Activated T-helper 1 cell treated with anti-CD3 and anti-CD28 coated beads, Interleukin-12 subunit alpha, Interleukin-12 subunit beta, Interleukin-2, Interleukin-4 antibody, amounts not matched to agents 30 ng/mL and 10 ng/mL and 1 ng/mL, durations not matched to agents 14 hours and 24 hours and 36 hours (primary cell): Measurements from ENCODE around the gene C9orf50. TPM values are rescaled to one million over a fixed set of nuclear protein-coding genes. Genes with fewer than 3 reads are reported as not detected.

Source experiments
- DNase-seq: peaks from one replicate; pipeline ENCODE4 v3.0.0; 2021; ENCODE audit warnings: low spot score
- H3K27ac Mint-ChIP-seq: one replicate; pipeline ENCODE4 v1.8.0; 2021; ENCODE audit warnings: mild to moderate bottlenecking, mixed read lengths
- H3K27me3 Mint-ChIP-seq: one replicate; pipeline ENCODE4 v1.8.0; 2022; ENCODE audit warnings: mild to moderate bottlenecking, moderate library complexity, mixed read lengths; ENCODE audit not compliant: insufficient read depth
- H3K36me3 Mint-ChIP-seq: one replicate; pipeline ENCODE4 v1.8.0; 2021; ENCODE audit warnings: low read depth, mixed read lengths
- H3K4me1 Mint-ChIP-seq: one replicate; pipeline ENCODE4 v1.8.0; 2021; ENCODE audit warnings: low read depth, mixed read lengths
- H3K4me3 Mint-ChIP-seq: one replicate; pipeline ENCODE4 v1.8.0; 2021; ENCODE audit warnings: mild to moderate bottlenecking, moderate library complexity, mixed read lengths
- H3K9me3 Mint-ChIP-seq: one replicate; pipeline ENCODE4 v1.8.0; 2021; ENCODE audit warnings: mixed read lengths
- intact Hi-C: fragments of 100-400 bp; cut with micrococcal nuclease; formaldehyde crosslinking; loops from one replicate; pipeline ENCODE4 v1.15.1; 2024
- total RNA-seq: library from RNA; stranded (reverse); gene quantifications from 2 replicates; pipeline ENCODE4 v1.2.3, GENCODE V29; 2022

The C9orf50 gene
- total RNA-seq, 1 donor from 2014 or later = not detected

GRCh38 chr9:129655696-129656095 lies 34.8 kb upstream of the C9orf50 start:
- H3K9me3 Mint-ChIP-seq = no peaks in the 10 kb centered on the region
- intact Hi-C loops = no loop called here
- H3K27me3 Mint-ChIP-seq = peaks cover 3% of the 10 kb centered on the region
- H3K27ac Mint-ChIP-seq = no peak overlapping the region
- no peak for DNase-seq
- H3K4me1 Mint-ChIP-seq = no peaks in the 10 kb centered on the region
- H3K36me3 Mint-ChIP-seq = no peaks in the 10 kb centered on the region
- no peak overlapping the region for H3K4me3 Mint-ChIP-seq

- H3K27ac Mint-ChIP-seq = no peak overlapping the region
Measured at GRCh38 chr9:129655154-129655553, 34.3 kb upstream of the C9orf50 start.

GRCh38 chr9:129654554-129655040 lies 33.7 kb upstream of the C9orf50 start:
- Mint-ChIP-seq H3K27me3 (peaks cover 2% of the 10 kb centered on the region), H3K4me1 (no peaks in the 10 kb centered on the region), H3K9me3 (no peaks in the 10 kb centered on the region), H3K36me3 (no peaks in the 10 kb centered on the region), H3K4me3 (no peak overlapping the region), H3K27ac (no peak overlapping the region)
- no peak for DNase-seq
- intact Hi-C loops = no loop called here

More at GRCh38 chr9:129655154-129655553, 34.3 kb upstream of the C9orf50 start:
- Mint-ChIP-seq H3K4me1 (no peaks in the 10 kb centered on the region), H3K36me3 (no peaks in the 10 kb centered on the region), H3K4me3 (no peak overlapping the region), H3K9me3 (no peaks in the 10 kb centered on the region), H3K27me3 (peaks cover 2% of the 10 kb centered on the region)
- DNase-seq = no peak
- intact Hi-C loops = no loop called here

- peaks cover 2% of the 10 kb centered on the region for H3K27me3 Mint-ChIP-seq
- intact Hi-C loops = no loop called here
- no peaks in the 10 kb centered on the region for H3K36me3 Mint-ChIP-seq
- H3K4me1 Mint-ChIP-seq = no peaks in the 10 kb centered on the region
- H3K4me3 Mint-ChIP-seq = no peak overlapping the region
- no peak for DNase-seq
- no peak overlapping the region for H3K27ac Mint-ChIP-seq
- no peaks in the 10 kb centered on the region for H3K9me3 Mint-ChIP-seq
Measured at GRCh38 chr9:129653823-129654553, 33.1 kb upstream of the C9orf50 start.

- H3K36me3 Mint-ChIP-seq = no peaks in the 10 kb centered on the region
- no peak for DNase-seq
- peaks cover 4% of the 10 kb centered on the region for H3K27me3 Mint-ChIP-seq
- H3K27ac Mint-ChIP-seq = no peak overlapping the region
- no peaks in the 10 kb centered on the region for H3K9me3 Mint-ChIP-seq
- H3K4me1 Mint-ChIP-seq = no peaks in the 10 kb centered on the region
- H3K4me3 Mint-ChIP-seq = no peak overlapping the region
- intact Hi-C loops = no loop called here
Measured at GRCh38 chr9:129650680-129651235, 29.9 kb upstream of the C9orf50 start.

- no peak for DNase-seq
- Mint-ChIP-seq H3K4me1 (no peaks in the 10 kb centered on the region), H3K9me3 (no peaks in the 10 kb centered on the region), H3K27me3 (peaks cover 4% of the 10 kb centered on the region), H3K4me3 (no peak overlapping the region), H3K27ac (no peak overlapping the region), H3K36me3 (no peaks in the 10 kb centered on the region)
- intact Hi-C loops = no loop called here
Measured at GRCh38 chr9:129649726-129650679, 29.1 kb upstream of the C9orf50 start.

- Mint-ChIP-seq H3K36me3 (no peaks in the 10 kb centered on the region), H3K27ac (no peak overlapping the region), H3K27me3 (peaks cover 3% of the 10 kb centered on the region), H3K4me1 (no peaks in the 10 kb centered on the region), H3K4me3 (no peak overlapping the region), H3K9me3 (no peaks in the 10 kb centered on the region)
- intact Hi-C loops = no loop called here
- DNase-seq = no peak
Measured at GRCh38 chr9:129648764-129649115, 27.8 kb upstream of the C9orf50 start.

- H3K9me3 Mint-ChIP-seq = no peaks in the 10 kb centered on the region
- no peaks in the 10 kb centered on the region for H3K36me3 Mint-ChIP-seq
- no peaks in the 10 kb centered on the region for H3K4me1 Mint-ChIP-seq
- H3K27me3 Mint-ChIP-seq = peaks cover 2% of the 10 kb centered on the region
- H3K27ac Mint-ChIP-seq = no peak overlapping the region
- intact Hi-C loops = no loop called here
- H3K4me3 Mint-ChIP-seq = no peak overlapping the region
- no peak for DNase-seq
Measured at GRCh38 chr9:129648092-129648763, 27.3 kb upstream of the C9orf50 start.

- Mint-ChIP-seq H3K4me3 (no peak overlapping the region), H3K4me1 (no peaks in the 10 kb centered on the region), H3K27me3 (peaks cover 2% of the 10 kb centered on the region), H3K9me3 (no peaks in the 10 kb centered on the region), H3K36me3 (no peaks in the 10 kb centered on the region), H3K27ac (no peak overlapping the region)
- DNase-seq = no peak
- intact Hi-C loops = no loop called here
Measured at GRCh38 chr9:129647635-129648034, 26.7 kb upstream of the C9orf50 start.

GRCh38 chr9:129646654-129647053 lies 25.8 kb upstream of the C9orf50 start:
- no peaks in the 10 kb centered on the region for H3K36me3 Mint-ChIP-seq
- H3K27ac Mint-ChIP-seq = no peak overlapping the region
- no peak overlapping the region for H3K4me3 Mint-ChIP-seq
- intact Hi-C loops = no loop called here
- H3K9me3 Mint-ChIP-seq = no peaks in the 10 kb centered on the region
- H3K27me3 Mint-ChIP-seq = peaks cover 2% of the 10 kb centered on the region
- no peaks in the 10 kb centered on the region for H3K4me1 Mint-ChIP-seq
- no peak for DNase-seq

GRCh38 chr9:129646252-129646651 lies 25.4 kb upstream of the C9orf50 start:
- intact Hi-C loops = no loop called here

GRCh38 chr9:129644902-129645301 lies 24.0 kb upstream of the C9orf50 start:
- Mint-ChIP-seq H3K27ac (no peak overlapping the region), H3K36me3 (no peaks in the 10 kb centered on the region), H3K9me3 (no peaks in the 10 kb centered on the region), H3K27me3 (peaks cover 2% of the 10 kb centered on the region), H3K4me1 (peaks cover 10% of the 10 kb centered on the region), H3K4me3 (no peak overlapping the region)
- intact Hi-C loops = loop anchor here (5.0 kb wide), 1 partner anchor 52 kb away; no protein-coding TSS in a partner anchor
- DNase-seq = no peak

More at GRCh38 chr9:129646252-129646651, 25.4 kb upstream of the C9orf50 start:
- Mint-ChIP-seq H3K27me3 (peaks cover 2% of the 10 kb centered on the region), H3K36me3 (no peaks in the 10 kb centered on the region), H3K27ac (no peak overlapping the region), H3K9me3 (no peaks in the 10 kb centered on the region), H3K4me1 (peaks cover 2% of the 10 kb centered on the region), H3K4me3 (no peak overlapping the region)
- DNase-seq = no peak
